GM19035 (cell line): ENCODE results near the gene ACAP1.
"Not testable (repeated sequence)": the region's sequence is repeated elsewhere in the genome, so short reads cannot be mapped to it uniquely, and the experiment has no call there.

Source experiments
- ATAC-seq: cut with Tn5 transposase; IDR thresholded peaks from one replicate; pipeline ENCODE4 v1.9.1; 2021; ENCODE audit not compliant: unreplicated experiment

ACAP1 gene

DNA sequence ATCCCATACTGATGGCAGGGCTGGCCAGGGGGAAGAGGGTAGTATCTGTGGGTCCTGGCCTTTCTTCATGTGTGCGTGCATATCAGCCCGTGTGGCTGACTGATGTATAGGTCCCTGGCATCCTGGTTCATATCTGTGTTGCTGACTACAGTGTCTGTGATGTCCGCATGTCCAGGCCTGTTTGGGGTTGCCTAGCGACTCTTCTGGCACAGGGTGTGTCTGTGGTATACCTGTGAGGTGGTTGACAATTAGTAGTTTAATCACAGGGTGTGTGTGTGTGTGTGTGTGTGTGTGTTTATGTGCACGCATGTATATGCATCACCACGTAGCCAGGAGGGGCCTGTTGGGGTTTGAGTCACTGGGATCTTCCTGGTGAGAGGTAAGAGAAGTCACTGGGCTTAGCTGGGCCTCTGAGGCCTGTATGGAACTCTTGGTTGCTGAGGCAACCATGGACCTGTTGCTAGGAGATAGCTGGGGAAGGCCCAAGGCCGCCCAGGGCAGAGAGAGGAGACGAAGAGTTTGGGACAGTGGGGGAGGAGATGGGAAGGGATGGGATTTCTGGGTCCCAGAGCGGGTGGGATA lies 18.0 kb downstream of the ACAP1 start:
- ATAC-seq = no peak

DNA sequence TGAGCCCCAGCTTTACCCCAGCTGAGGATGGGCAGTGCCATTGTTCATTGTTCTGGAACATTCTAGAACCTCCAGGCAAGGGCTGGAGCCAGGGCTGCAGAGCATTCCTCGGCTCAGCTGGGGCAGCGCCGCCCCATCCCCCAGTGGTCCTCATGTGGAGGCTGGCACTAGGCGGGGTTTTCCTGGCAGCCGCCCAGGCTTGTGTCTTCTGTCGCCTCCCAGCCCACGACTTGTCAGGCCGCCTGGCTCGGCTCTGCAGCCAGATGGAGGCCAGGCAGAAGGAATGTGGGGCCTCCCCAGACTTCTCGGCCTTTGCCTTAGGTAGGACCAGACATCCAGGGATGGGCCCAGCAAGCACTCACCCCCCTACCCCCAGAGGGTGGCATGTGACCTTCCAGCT lies 18.7 kb downstream of the ACAP1 start, which contains the start of gene TMEM95:
TMEM95 (plus strand) TSS at position 104 of the 400 bp plus-strand sequence; CDS start at position 153, 49 bp downstream.
- no peak for ATAC-seq

DNA sequence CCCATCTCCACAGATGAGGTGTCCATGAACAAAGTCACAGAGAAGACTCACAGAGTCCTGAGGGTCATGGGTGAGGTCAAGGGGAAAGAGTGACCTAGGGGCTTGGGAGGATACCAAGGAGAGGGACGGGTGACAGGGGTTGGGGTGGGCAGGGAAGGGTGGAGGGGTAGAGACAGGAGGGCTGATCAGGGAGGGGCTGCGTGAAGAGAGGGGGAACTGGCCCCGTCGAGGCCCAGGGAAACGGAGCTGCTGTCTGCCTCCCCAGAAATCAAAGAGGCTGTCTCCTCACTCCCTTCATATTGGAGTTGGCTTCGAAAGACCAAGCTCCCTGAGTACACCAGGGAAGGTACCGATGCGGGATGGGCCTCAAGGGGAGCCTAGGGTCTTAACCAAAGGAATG lies 19.2 kb downstream of the ACAP1 start:
- ATAC-seq = no peak

DNA sequence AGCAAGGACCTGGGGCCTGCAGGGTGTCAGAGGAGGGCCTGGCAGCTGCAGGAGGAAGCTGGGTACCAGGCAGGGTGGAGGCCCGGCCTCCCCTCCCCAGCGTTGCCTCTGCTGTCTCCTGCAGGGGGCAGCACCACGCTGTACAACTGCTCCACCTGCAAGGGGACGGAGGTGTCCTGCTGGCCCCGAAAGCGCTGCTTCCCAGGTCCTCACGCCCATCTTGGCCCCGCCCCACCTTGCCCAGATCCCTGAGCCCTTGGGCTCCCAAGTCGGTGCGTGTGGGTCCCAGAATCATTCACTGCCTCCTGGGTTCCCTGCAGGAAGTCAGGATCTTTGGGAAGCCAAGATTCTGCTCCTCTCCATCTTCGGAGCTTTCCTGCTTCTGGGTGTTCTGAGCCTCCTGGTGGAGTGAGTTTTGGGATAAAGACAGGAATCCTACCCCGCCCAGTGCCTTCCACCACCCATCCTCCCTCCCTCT lies 19.8 kb downstream of the ACAP1 start:
- no peak for ATAC-seq

DNA sequence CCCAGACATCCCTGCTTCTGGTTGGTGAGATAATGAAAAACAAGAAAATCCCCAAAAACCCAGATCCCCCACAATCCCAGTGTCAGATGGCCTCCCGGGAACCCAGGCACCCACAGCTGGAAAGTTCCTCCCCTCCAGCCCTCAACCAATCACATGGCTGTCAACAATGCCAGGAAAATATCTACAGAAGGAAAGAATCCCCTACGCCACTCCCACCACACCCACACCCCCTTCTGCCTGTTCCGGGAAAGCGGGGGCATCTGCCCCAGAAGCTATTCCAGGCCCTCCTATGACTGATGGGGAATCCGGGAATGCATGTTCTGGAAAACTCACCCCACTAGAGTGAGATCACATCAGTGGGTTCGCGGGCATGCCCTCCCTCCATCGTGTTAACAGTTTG lies 20.4 kb downstream of the ACAP1 start:
- ATAC-seq = no peak

DNA sequence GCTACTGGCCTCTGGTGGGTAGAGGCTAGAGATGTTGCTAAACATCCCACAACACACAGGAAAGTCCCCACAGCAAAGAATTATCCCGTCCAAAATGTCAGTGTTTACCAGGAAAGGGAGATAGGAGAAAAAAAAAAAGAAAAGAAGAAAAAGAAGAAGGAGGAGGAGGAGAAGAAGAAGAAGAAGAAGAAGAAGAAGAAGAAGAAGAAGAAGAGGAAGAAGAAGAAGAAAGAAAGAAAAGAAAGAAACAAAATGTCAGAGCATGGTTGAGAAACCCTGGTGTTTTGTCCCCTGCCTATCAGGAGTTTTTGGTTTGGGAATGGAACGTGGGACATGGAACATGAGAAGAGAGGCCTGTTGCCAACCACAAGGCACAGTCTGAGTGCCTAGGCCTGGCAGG lies 21.1 kb downstream of the ACAP1 start:
- ATAC-seq = no peak

DNA sequence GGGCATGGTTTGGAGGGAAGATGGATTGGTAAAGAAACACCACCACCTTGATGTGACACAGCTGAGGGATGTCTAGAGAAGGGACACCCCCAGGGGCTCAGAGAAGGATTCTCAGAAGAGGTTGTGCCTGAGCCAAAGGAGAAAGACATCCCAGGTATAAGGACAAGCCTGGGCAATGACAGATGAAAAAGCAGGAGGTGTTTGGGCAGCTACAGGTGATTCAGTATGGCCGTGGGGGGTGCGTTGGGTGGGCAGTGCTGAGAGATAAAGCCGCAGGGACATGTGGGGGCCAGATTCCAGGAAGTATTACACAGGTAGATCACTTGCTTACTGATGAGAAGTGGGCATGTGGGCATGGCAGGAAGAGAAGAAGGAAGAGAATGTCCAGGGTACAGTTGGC lies 25.6 kb downstream of the ACAP1 start:
- ATAC-seq = no peak

DNA sequence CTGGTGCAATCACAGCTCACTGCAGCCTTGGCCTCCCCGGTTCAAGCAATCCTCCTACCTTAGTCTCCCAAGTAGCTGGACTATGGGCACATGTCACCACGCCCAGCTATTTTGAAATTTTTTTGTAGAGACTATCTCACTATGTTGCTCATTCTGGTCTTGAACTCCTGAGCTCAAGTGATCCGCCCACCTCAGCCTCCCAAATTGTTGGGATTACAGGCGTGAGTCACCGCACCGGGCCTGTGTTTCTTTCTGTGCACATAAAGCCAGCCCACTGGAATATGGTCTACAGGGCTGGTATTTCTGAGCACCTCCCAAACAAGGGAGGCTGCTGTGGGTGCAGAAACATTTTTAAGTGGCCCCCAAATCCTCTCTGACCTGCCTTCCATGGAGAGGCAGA lies 27.0 kb downstream of the ACAP1 start:
- no peak for ATAC-seq

DNA sequence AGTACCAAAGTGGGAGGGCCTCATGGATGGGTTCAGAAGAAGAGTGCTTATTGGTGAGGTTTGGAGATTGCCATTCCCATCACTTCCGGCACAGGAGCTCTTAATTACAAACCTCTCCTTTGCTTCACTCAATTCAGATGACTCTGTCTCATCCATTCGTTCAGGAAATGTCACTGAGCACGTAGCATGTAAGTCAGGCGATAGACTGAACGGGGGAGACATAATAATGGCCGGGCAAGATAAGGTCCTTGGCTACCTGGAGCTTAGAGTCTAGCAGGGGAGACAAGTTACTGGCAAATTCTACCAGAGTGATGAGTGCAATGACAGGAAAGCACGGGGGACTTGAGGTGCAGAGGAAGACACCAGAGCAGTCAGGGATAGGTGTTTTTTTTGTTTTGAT lies 29.6 kb downstream of the ACAP1 start:
- ATAC-seq = not testable (repeated sequence)

DNA sequence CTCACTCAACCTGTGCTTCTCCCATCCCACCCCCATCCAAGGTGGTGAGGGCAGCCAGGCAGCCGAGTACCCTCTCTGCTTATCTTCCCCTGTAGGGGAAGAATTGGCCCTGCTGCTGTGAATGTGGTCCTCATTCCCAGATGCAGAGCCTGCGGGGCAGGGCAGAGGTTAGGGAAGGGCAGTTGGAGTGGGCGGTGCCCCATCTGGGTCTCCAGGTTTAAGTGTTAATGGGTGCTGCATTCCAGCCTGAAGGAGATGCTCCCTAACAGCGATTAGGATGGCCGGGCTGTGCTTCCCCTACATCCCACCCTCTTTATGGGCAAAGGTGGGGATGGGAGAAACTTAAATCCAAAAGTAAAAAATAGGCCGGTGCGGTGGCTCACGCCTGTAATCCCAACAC lies 30.8 kb downstream of the ACAP1 start:
- no peak for ATAC-seq

DNA sequence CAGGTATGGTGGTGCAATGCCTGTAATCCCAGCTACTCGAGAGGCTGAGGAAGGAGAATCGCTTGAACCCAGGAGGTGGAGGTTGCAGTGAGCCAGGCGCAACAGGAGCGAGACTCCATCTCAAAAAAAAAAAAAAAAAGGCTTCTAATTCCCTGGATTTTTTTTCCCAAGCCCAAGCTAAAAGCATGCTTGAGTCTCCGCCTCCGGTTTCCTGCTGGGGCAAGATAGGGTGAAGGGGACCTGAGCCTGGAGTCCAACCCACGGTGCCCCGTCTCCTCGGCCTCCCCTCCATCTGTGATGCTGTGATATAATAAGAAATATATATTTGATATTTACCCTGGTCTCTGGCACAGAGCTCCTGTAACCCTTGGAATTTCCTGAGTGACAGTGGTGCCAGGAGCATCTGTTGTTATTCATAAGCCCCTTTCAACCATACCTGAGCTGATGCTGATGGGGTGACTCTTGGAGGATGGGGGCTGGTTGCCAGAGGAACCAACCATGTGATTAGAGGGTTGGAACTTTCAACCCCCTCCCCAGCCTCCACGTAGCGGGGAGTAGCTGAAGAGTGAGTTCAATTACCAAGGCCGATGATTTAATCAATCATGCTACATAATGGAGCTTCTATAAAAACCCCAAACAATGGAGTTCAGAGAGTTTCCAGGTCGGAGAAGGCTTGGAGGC lies 31.7 kb downstream of the ACAP1 start:
- ATAC-seq = no peak

DNA sequence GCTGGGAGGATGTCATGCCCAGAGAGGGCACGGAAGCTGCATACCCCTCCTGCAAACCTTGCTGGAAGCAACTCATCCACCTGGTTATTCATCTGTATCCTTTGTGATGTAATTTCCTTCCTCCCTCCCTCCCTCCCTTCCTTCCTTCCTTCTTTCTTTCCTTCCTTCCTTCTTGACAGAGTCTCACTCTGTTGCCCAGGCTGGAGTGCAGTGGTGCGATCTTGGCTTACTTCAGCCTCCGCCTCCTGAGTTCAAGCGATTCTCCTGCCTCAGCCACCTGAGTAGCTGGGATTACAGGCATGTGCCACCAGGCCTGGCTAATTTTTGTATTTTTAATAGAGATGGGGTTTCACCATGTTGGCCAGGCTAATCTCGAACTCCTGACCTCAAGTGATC lies 32.3 kb downstream of the ACAP1 start:
- ATAC-seq = not testable (repeated sequence)

DNA sequence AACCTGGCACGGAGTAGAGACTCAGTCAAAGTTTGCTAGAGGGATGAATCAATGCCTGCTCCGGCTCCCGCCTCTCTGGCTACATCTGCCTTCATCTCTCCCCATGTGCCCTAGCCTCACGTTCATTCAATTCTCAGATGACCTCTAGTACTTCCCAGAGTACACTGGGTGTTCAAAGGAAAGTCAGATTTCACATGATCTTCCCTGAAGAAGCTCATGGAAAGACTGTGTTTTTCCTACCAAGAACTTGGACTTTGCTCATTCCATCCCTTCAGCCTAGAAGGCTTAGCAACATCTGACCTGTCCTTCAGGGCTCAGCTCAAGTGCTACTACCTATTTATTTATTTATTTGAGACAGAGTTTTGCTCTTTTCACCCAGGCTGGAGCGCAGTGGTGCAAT lies 33.5 kb downstream of the ACAP1 start:
- no peak for ATAC-seq

DNA sequence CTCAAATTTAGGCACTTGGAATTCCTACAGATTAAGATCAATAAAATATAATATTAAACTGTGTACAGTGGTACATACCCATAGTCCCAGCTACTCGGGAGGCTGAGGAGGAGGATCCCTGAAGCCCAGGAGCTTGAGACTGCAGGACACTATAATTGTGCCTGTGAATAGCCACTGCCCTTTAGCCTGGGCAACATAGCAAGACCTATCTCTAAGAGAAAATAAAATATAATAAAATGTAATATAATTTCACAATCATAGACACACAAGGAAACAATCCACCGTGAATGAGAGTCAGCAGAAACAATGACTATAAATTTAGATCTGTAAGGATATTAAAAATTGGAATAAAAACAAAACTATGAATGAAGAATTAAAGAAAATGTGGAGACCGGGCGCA lies 34.5 kb downstream of the ACAP1 start:
- ATAC-seq = no peak

DNA sequence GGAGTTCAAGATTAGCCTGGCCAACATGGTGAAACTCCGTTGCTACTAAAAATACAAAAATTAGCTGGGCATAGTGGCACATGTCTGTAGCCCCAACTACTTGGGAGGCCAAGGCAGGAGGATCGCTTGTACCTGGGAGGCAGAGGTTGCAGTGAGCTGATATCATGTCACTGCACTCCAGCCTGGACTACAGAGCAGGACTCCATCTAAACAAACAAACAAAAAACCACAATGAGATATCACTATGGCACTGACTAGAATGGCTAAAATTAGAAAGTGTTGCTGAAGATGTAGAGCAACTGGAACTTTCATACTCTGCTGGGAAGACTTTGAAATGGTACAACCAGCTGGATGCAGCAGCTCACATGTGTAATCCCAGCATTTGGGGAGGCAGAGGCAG lies 38.0 kb downstream of the ACAP1 start:
- no peak for ATAC-seq

DNA sequence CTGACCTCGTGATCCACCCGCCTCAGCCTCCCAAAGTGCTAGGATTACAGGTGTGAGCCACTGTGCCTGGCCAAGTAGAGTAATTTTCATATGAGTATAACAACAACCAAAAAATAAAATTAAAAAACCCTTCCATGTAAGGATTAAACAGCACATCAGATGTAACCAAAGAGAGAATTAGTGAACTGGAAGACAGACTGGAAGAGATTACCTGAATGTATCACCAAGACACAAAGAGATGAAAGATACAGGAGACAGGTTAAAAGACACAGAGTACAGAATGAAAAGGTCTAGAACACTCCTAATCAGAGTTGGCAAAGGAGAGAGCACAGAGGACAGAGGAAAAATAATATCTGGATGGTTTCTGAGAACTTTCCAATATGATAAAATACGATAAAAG lies 42.8 kb downstream of the ACAP1 start:
- no peak for ATAC-seq

DNA sequence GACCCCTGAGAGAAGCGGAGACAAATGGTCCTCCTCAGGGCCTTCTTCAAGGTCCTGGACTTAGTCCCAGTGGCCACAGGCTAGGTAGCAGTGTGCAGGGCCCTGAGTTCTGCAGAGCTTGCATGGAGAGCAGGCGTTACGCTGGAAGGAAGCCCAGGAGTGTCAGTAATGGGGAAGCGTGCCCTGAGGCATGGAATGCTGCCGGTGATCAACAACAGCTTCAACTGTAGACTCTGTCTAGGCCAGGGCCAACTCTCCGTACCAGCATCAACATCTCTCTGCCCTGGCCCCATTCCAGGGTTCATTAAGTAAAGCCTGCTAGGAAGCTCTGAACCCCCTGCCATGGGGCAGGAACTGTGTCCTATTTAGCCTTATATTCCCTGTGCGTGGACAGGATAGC lies 44.0 kb downstream of the ACAP1 start:
- ATAC-seq = no peak

DNA sequence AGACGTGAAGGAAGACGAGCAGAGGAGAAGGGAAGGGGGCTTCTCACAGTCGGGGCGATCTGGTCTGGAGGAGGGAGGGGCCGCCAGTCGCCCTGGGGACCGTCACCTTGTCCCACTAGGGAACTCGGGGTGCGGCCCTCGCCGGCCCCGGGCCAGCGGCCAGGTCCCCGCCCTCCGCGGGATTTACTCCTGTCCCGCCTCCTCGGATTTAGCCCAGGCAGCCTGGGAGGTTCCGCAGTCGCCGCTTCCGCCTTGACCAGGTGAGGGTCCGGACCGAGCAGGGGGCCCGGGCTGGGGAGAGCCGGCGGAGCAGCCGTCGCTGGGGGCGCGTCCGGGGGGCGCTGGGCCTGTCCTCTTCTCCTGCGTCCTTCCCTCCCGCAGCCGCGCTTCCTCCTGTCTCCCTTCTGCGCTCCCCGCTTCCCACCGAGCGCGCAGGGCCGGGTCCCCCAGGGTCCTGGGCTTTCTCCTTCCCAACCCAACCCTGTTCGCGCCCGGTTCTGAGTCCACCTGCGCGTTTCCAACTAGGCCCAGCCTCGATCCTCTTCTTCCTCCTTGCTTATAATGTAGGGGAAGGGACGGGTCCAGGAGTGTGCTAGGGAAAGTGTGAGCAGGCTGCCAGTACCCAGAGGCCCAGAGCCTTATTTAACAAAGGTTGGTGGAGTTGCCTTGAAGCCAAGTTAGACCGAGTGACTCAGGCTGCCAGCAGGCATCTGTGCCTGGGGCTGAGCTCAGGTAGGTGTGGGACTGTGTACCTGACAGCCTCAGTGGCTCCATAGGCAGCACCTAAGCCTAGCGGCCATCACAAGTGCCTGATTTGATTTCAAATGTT lies 44.7 kb downstream of the ACAP1 start, which contains the start of gene TNK1:
TNK1 (plus strand) TSS at position 235 of the 829 bp plus-strand sequence. CDS start 1,838 bp downstream, outside the sequence.
- no peak for ATAC-seq

DNA sequence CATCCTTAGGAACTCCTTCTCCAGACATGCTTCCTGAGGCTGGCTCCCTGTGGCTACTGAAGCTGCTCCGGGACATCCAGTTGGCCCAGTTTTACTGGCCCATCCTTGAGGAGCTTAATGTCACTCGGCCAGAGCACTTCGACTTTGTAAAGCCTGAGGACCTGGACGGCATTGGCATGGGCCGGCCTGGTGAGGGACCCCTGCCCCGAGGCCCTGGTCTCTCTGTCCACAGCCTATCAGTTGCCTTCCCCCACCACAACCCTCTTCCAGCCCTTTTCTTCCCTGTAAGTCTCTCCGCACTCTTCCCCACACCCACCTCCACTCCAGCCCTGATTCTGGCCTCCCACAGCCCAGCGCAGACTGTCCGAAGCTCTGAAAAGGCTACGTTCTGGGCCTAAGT lies 46.6 kb downstream of the ACAP1 start:
- no peak for ATAC-seq

DNA sequence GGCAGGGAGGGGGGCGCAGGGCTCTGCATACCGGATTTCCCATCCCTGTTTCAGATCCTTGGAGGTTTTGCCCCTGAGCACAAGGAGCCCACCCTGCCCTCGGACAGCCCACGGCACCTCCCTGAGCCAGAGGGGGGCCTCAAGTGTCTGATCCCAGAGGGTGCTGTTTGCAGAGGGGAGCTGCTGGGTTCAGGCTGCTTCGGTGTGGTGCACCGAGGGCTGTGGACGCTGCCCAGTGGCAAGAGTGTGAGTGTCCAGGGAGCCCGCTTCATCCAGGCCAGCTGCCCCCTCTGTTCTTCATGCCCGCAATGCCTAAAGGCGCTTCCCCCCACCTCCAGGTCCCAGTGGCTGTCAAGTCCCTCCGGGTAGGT lies 47.0 kb downstream of the ACAP1 start:
- no peak for ATAC-seq

DNA sequence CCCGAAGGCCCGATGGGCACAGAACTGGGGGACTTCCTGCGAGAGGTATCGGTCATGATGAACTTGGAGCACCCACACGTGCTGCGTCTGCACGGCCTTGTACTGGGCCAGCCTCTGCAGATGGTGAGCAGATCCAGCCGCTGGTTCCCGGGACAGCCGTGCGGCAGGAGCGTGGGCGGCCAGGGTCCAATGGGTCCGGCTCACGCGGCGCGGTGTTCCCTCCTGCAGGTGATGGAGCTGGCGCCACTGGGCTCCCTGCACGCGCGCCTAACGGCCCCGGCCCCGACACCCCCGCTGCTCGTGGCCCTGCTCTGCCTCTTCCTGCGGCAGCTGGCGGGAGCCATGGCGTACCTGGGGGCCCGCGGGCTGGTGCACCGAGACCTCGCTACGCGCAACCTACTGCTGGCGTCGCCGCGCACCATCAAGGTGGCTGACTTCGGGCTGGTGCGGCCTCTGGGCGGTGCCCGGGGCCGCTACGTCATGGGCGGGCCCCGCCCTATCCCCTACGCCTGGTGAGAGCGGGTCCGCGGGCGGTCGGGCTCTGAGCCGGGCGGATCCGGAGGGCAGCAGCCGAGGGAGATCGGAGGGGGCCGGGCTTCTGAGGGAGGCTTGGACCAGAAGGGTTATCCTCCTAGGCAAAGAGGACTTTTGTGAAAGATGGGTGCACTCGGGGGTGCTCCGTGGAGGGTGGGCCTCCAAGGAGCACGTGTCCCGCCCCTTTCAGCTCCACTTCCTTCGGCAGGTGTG lies 47.6 kb downstream of the ACAP1 start:
- peak; percentile 68 for ATAC-seq
